ENCODE data around the gene TUFM.
A peak's percentile ranks its signal among the peaks of the same experiment; 100 is the strongest.
"Not testable (repeated sequence)": the region's sequence is repeated elsewhere in the genome, so short reads cannot be mapped to it uniquely, and the experiment has no call there.

Gene TUFM

DNA sequence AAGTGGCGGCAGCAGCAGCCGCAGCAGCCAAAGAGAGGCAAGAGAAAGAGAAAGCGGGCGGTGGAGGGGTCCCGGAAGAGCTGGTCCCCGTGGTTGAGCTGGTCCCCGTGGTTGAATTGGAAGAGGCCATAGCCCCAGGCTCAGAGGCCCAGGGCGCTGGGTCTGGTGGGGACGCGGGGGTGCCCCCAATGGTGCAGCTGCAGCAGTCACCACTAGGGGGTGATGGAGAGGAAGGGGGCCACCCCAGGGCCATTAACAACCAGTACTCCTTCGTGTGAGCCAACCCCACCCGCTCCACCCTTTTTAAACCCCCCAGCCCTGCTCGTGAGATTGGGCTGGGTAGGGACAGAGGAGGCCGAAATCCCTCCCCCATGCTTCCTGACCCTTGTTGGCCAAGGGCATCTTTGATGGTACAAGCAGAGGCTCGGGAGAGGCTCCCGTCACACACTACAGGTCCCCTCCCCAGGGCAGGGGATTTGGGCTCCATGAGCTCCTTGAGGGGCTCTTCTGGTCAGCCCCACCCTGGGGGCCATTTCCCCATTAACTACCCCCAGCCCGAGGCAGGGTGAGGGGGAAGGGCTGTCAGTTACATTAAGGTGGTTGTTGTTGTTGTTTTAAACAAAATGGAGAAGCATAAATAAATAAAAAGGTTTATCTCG, 27.5 kb upstream of the TUFM start:
- peak; percentile 38 for DNase-seq (ENCODE audit: low read depth)
- Histone ChIP-seq H3K9ac (ENCODE audit: low read length) (no peak overlapping the region), H3K9me3 (ENCODE audit: control insufficient read depth, low read length) (no peaks in the 10 kb centered on the region), H3K36me3 (ENCODE audit: control insufficient read depth, insufficient read depth, low read length, severe bottlenecking) (peaks cover 49% of the 10 kb centered on the region), H3K4me3 (ENCODE audit: low read length) (no peak overlapping the region), H3K27me3 (replicated peaks; ENCODE audit: control insufficient read depth, insufficient read depth, low read length) (no peaks in the 10 kb centered on the region), H3K4me1 (ENCODE audit: control insufficient read depth, insufficient read depth, low read length) (no peaks in the 10 kb centered on the region)

DNA sequence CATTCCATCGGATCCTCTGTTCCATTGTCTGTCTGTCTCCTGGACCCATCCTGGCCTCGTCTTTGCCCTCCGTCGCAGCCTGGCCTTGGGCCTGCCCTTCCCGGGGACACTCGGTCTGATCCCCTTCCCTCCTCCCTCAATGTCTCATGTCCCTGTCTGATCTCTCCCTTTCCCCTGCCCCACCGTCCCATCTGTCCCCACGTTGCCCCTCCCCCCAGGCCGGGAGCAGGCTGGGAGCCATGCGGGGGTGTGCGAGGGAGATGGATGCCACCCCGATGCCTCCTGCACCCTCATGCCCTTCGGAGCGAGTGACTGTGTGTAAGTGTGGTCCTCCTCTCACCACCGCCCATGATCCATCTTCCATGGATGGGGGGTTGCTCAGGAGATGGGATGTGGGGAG, 26.8 kb upstream of the TUFM start:
- Histone ChIP-seq H3K4me1 (ENCODE audit: control insufficient read depth, insufficient read depth, low read length) (no peaks in the 10 kb centered on the region), H3K36me3 (ENCODE audit: control insufficient read depth, insufficient read depth, low read length, severe bottlenecking) (peaks cover 53% of the 10 kb centered on the region), H3K9me3 (ENCODE audit: control insufficient read depth, low read length) (no peaks in the 10 kb centered on the region), H3K9ac (ENCODE audit: low read length) (no peak overlapping the region), H3K4me3 (ENCODE audit: low read length) (no peak overlapping the region), H3K27me3 (replicated peaks; ENCODE audit: control insufficient read depth, insufficient read depth, low read length) (no peaks in the 10 kb centered on the region)
- no peak for DNase-seq (ENCODE audit: low read depth)

DNA sequence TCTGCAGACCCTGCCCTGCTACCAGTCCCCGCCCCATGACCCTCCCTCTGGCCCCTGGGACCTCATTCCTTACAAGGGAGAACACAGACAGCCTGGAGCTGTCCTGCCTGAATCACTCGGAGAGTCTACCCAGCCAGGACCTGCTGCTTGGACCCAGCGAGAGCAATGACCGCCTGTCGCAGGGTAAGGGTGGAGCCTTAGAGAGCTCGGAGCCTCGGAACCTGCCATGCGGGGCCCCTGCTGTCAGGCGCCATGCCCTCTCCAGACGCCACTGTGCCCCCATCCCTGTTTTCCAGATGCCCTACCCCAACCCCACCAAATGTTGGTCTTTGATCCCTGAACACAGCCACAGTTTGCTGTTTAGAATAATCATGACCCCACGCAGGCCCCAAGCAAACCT, 23.1 kb upstream of the TUFM start:
- Histone ChIP-seq H3K36me3 (ENCODE audit: control insufficient read depth, insufficient read depth, low read length, severe bottlenecking) (peaks cover 60% of the 10 kb centered on the region), H3K9me3 (ENCODE audit: control insufficient read depth, low read length) (no peaks in the 10 kb centered on the region), H3K4me1 (ENCODE audit: control insufficient read depth, insufficient read depth, low read length) (peaks cover 14% of the 10 kb centered on the region), H3K9ac (ENCODE audit: low read length) (no peak overlapping the region), H3K4me3 (ENCODE audit: low read length) (no peak overlapping the region), H3K27me3 (replicated peaks; ENCODE audit: control insufficient read depth, insufficient read depth, low read length) (no peaks in the 10 kb centered on the region)
- DNase-seq (ENCODE audit: low read depth) = no peak

DNA sequence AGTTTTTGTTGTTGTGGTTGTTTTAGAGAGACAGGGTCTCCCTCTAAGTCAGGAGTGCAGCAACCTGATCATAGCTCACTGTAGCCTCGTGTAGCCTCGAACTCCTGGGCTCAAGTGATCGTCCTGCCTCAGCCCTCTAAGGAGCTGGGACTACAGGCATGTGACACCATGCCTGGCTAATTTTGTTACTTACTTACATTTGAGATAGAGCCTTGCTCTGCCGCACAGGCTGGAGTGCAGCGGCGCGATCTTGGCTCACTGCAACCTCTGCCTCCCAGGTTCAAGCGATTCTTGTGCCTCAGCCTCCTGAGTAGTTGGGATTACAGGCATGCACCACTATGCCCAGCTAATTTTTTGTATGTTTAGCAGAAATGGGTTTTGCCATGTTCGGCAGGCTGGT, 21.5 kb upstream of the TUFM start:
- not testable (repeated sequence) for DNase-seq (ENCODE audit: low read depth); H3K4me3 ChIP-seq (ENCODE audit: low read length); H3K9ac ChIP-seq (ENCODE audit: low read length); H3K27me3 ChIP-seq (replicated peaks; ENCODE audit: control insufficient read depth, insufficient read depth, low read length); H3K9me3 ChIP-seq (ENCODE audit: control insufficient read depth, low read length)
- Histone ChIP-seq H3K4me1 (ENCODE audit: control insufficient read depth, insufficient read depth, low read length) (peaks cover 15% of the 10 kb centered on the region), H3K36me3 (ENCODE audit: control insufficient read depth, insufficient read depth, low read length, severe bottlenecking) (peaks cover 55% of the 10 kb centered on the region)

DNA sequence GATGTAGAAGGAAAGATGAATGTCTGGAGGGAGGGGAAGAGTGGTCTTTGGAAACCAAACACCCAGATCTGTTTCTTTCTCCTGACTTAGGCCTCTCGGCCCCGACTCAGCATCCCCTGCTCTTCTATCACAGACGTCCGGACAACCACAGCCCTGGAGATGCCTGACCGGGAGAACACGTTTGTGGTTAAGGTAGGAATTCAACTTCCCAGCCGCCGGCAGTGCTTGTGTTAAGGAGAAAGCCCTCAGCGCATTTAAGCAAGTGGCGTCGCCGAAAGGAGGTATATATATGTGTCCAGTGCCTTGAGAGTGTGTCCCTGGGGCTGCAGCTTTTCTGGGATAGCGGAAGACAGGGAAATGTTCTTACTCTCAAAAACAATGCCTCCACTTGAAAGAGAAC, 21.1 kb upstream of the TUFM start:
- Histone ChIP-seq H3K27me3 (replicated peaks; ENCODE audit: control insufficient read depth, insufficient read depth, low read length) (no peaks in the 10 kb centered on the region), H3K4me3 (ENCODE audit: low read length) (no peak overlapping the region), H3K9me3 (ENCODE audit: control insufficient read depth, low read length) (no peaks in the 10 kb centered on the region), H3K4me1 (ENCODE audit: control insufficient read depth, insufficient read depth, low read length) (peaks cover 15% of the 10 kb centered on the region), H3K9ac (ENCODE audit: low read length) (no peak overlapping the region), H3K36me3 (ENCODE audit: control insufficient read depth, insufficient read depth, low read length, severe bottlenecking) (peaks cover 51% of the 10 kb centered on the region)
- DNase-seq (ENCODE audit: low read depth) = no peak

DNA sequence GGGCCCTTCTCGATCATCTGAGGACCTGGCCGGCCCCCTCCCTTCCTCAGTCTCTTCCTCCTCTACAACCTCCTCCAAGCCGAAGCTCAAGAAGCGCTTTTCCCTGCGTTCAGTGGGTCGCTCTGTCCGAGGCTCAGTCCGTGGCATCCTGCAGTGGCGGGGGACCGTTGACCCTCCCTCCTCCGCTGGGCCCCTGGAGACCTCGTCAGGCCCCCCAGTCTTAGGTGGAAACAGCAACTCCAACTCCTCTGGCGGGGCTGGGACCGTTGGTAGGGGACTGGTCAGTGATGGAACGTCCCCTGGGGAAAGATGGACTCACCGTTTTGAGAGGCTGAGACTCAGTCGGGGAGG, 20.3 kb upstream of the TUFM start:
- Histone ChIP-seq H3K4me3 (ENCODE audit: low read length) (no peak overlapping the region), H3K9me3 (ENCODE audit: control insufficient read depth, low read length) (no peaks in the 10 kb centered on the region), H3K36me3 (ENCODE audit: control insufficient read depth, insufficient read depth, low read length, severe bottlenecking) (peaks cover 42% of the 10 kb centered on the region), H3K27me3 (replicated peaks; ENCODE audit: control insufficient read depth, insufficient read depth, low read length) (no peaks in the 10 kb centered on the region), H3K9ac (ENCODE audit: low read length) (no peak overlapping the region), H3K4me1 (ENCODE audit: control insufficient read depth, insufficient read depth, low read length) (peaks cover 15% of the 10 kb centered on the region)
- no peak for DNase-seq (ENCODE audit: low read depth)

DNA sequence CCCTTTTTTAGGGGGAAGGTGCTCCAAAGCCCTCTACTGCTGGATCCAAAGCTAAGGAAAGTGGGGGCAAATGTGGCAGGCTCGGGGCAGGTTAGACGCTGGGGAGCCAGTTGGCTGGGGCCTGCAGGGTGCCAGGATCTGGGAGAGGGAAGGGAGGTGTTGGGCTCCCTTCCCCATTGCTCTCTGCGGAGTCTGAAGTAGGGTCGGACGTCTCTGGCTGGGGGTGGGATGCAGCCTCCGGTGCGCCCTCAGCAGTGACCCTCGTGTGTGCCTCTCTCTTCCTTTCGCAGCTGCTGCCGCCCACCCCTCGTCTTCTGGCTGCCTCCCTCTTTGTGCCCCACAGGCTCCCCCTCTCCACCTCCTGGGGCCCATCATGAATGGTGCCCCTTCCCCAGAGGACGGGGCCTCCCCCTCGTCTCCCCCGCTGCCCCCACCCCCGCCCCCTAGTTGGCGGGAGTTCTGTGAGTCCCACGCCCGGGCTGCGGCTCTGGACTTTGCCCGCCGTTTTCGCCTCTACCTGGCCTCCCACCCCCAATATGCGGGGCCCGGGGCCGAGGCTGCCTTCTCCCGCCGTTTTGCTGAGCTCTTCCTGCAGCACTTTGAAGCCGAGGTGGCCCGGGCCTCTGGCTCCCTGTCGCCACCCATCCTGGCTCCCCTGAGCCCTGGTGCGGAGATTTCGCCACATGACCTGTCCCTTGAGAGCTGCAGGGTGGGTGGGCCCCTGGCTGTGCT, 19.7 kb upstream of the TUFM start:
- H3K4me3 ChIP-seq (ENCODE audit: low read length) = no peak overlapping the region
- peak overlapping the region; percentile 100 for H3K9ac ChIP-seq (ENCODE audit: low read length)
- H3K9me3 ChIP-seq (ENCODE audit: control insufficient read depth, low read length) = no peaks in the 10 kb centered on the region
- H3K4me1 ChIP-seq (ENCODE audit: control insufficient read depth, insufficient read depth, low read length) = peaks cover 15% of the 10 kb centered on the region
- peaks cover 37% of the 10 kb centered on the region for H3K36me3 ChIP-seq (ENCODE audit: control insufficient read depth, insufficient read depth, low read length, severe bottlenecking)
- no peak for DNase-seq (ENCODE audit: low read depth)
- H3K27me3 ChIP-seq (replicated peaks; ENCODE audit: control insufficient read depth, insufficient read depth, low read length) = no peaks in the 10 kb centered on the region

DNA sequence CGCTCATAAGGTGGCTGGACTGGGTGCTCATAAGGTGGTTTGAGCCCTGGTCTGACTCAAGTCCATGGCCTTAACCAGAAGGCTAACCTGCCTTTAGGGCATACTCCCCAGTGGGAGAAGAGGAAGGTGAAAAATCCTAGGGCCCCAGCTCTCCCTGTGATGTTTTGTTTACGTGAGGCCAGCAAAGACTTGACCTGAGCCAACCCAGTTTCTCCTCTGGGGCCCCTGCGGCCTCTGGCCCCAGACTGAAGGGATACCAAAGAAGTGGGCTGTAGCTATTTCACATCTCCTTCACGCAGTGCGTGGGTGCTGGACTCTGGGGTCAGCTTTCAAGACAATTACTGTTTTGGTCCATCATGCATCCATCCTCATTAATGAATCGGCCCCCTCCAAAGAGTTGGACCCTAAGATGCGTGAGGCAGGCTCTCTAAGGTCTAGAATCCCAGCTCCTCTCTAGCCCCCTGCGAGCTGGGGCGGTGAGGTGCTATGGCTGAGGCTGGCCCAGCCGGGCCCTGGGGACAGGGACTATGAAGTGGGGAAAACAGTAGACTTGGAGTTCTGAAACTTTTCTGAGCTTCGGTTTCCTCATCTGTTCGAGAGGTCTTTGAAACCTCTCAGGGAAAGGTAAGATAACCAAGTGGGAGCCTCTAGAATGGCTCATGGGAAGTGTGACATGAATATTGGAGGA, 19.0 kb upstream of the TUFM start:
- Histone ChIP-seq H3K4me3 (ENCODE audit: low read length) (peak overlapping the region; percentile 100), H3K4me1 (ENCODE audit: control insufficient read depth, insufficient read depth, low read length) (peaks cover 15% of the 10 kb centered on the region), H3K27me3 (replicated peaks; ENCODE audit: control insufficient read depth, insufficient read depth, low read length) (no peaks in the 10 kb centered on the region), H3K36me3 (ENCODE audit: control insufficient read depth, insufficient read depth, low read length, severe bottlenecking) (peaks cover 31% of the 10 kb centered on the region), H3K9me3 (ENCODE audit: control insufficient read depth, low read length) (no peaks in the 10 kb centered on the region), H3K9ac (ENCODE audit: low read length) (peak overlapping the region; percentile 100)
- no peak for DNase-seq (ENCODE audit: low read depth)

DNA sequence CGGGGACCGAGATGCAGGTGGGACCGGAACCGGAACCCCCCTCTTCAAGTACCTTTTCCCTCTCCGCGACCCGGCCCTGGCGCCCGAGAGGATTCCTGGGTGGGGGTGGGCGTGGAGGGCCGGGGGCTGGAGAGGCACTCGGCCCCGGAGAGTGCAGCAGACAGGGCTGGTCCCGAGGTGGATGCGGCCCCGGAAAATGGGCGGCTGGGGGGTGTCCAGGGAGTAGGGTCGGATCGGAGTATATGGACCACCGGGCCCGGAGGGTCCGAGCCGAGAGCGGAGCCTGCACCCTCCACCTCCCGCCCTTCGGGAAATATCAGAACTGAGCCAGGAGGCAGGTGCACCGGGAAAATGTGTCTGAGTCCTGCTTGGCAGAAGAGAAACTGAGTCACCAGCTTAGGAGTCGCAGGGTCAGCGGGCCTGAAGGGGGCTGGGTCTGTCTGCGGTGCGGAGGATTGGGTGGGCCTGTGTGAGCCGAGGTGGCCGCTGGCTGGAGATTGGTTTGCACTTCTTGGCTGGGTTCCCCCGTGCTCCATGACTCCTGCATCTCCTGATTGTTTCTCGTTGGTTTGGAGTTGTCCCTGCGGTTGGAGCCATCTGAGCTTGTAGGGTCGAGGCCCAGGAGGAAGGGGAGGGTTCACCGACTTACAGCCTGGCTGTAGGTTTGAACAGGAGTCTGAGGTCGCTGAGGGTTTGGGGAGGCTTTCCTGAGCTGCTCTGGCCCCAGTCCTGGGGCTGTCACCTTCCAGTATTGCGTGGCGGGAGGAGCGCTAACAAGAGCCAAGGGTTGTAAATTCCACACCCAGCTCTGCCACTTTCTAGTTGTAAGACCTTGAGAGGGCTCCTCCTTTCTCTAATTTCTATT, 18.0 kb upstream of the TUFM start:
- peak; percentile 66 for DNase-seq (ENCODE audit: low read depth)

DNA sequence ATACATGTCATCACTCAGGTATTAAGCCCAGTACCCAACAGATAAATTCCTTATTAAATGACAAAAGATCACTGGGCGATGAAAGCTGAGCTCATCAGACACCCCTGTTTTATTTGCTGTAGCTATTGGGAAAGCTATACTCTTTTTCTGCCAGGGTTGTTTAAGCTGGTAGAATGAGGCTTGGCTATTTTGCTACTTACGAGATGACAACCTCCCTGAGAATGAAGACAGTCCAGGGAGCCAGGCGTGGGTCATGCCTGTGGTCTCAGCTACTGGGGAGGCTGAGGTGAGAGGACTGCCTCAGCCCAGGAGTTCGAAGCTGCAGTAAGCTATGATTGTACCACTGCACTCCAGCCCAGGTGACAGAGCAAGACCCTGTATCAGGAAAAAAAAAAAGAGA, 13.2 kb upstream of the TUFM start:
- H3K4me3 ChIP-seq (ENCODE audit: low read length) = no peak overlapping the region
- H3K27me3 ChIP-seq (replicated peaks; ENCODE audit: control insufficient read depth, insufficient read depth, low read length) = no peaks in the 10 kb centered on the region
- H3K4me1 ChIP-seq (ENCODE audit: control insufficient read depth, insufficient read depth, low read length) = peaks cover 13% of the 10 kb centered on the region
- H3K9ac ChIP-seq (ENCODE audit: low read length) = no peak overlapping the region
- H3K9me3 ChIP-seq (ENCODE audit: control insufficient read depth, low read length) = no peaks in the 10 kb centered on the region
- DNase-seq (ENCODE audit: low read depth) = no peak
- no peaks in the 10 kb centered on the region for H3K36me3 ChIP-seq (ENCODE audit: control insufficient read depth, insufficient read depth, low read length, severe bottlenecking)

More for the DNA sequence above, 18.0 kb upstream of the TUFM start:
- Histone ChIP-seq H3K9ac (ENCODE audit: low read length) (peak overlapping the region; percentile 100), H3K36me3 (ENCODE audit: control insufficient read depth, insufficient read depth, low read length, severe bottlenecking) (peaks cover 21% of the 10 kb centered on the region), H3K9me3 (ENCODE audit: control insufficient read depth, low read length) (no peaks in the 10 kb centered on the region), H3K4me3 (ENCODE audit: low read length) (peak overlapping the region; percentile 100), H3K27me3 (replicated peaks; ENCODE audit: control insufficient read depth, insufficient read depth, low read length) (no peaks in the 10 kb centered on the region), H3K4me1 (ENCODE audit: control insufficient read depth, insufficient read depth, low read length) (peaks cover 17% of the 10 kb centered on the region)

DNA sequence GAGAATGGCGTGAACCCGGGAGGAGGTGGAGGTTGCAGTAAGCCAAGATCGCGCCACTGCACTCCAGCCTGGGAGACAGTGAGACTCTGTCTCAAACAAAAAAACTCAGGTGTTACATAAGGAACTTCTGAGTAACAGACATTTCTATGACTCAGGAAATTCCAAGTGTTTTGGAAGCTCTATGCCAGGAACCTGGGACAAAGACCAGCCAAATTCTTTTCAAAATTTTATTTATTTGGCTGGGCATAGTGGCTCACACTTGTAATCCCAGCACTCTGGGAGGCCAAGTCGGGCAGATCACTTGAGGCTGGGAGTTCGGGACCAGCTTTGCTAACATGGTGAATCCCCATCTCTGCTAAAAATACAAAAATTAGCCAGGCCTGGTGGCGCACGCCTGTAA, 12.3 kb upstream of the TUFM start:
- no peak overlapping the region for H3K9ac ChIP-seq (ENCODE audit: low read length)
- H3K9me3 ChIP-seq (ENCODE audit: control insufficient read depth, low read length) = no peaks in the 10 kb centered on the region
- no peaks in the 10 kb centered on the region for H3K36me3 ChIP-seq (ENCODE audit: control insufficient read depth, insufficient read depth, low read length, severe bottlenecking)
- no peaks in the 10 kb centered on the region for H3K27me3 ChIP-seq (replicated peaks; ENCODE audit: control insufficient read depth, insufficient read depth, low read length)
- no peak overlapping the region for H3K4me3 ChIP-seq (ENCODE audit: low read length)
- peaks cover 12% of the 10 kb centered on the region for H3K4me1 ChIP-seq (ENCODE audit: control insufficient read depth, insufficient read depth, low read length)
- no peak for DNase-seq (ENCODE audit: low read depth)

Data from adipocyte (in vitro differentiated cells).